Stromal cell of bone marrow (primary cell): ENCODE results near the gene ITGAV.
"Not testable (repeated sequence)": the region's sequence is repeated elsewhere in the genome, so short reads cannot be mapped to it uniquely, and the experiment has no call there.

Experiments
- DNase-seq: peaks from one replicate; pipeline ENCODE4 v3.0.0-alpha.2; 2012; ENCODE audit warnings: low read depth

Gene ITGAV

GRCh38 chr2:186589612-186590349 is at the start of gene ITGAV:
Gene ITGAV (plus strand): TSS chr2:186590056. CDS start chr2:186590339, 283 bp downstream.
- DNase-seq = peak; percentile 83

- DNase-seq = no peak
These were observed 48.9 kb upstream of the ITGAV start for GRCh38 chr2:186540941-186541340.

- no peak for DNase-seq
These were observed 47.9 kb upstream of the ITGAV start for GRCh38 chr2:186542002-186542401.

GRCh38 chr2:186543561-186544131 is 46.2 kb upstream of the ITGAV start:
- no peak for DNase-seq

GRCh38 chr2:186544255-186544675 is 45.6 kb upstream of the ITGAV start:
- no peak for DNase-seq

- DNase-seq = no peak
These were observed 43.0 kb upstream of the ITGAV start for GRCh38 chr2:186546846-186547245.

GRCh38 chr2:186551323-186552050 is 38.4 kb upstream of the ITGAV start:
- no peak for DNase-seq

- DNase-seq = no peak
These were observed 35.4 kb upstream of the ITGAV start for GRCh38 chr2:186554429-186554828.

- DNase-seq = no peak
These were observed 34.8 kb upstream of the ITGAV start for GRCh38 chr2:186554850-186555671.

- DNase-seq = no peak
These were observed 31.2 kb upstream of the ITGAV start for GRCh38 chr2:186558512-186559276.

GRCh38 chr2:186559370-186559769 is 30.5 kb upstream of the ITGAV start:
- no peak for DNase-seq

GRCh38 chr2:186559848-186560247 is 30.0 kb upstream of the ITGAV start:
- DNase-seq = no peak

- no peak for DNase-seq
These were observed 29.6 kb upstream of the ITGAV start for GRCh38 chr2:186560254-186560653.

GRCh38 chr2:186561467-186562208 is 28.2 kb upstream of the ITGAV start:
- no peak for DNase-seq

- DNase-seq = no peak
These were observed 27.7 kb upstream of the ITGAV start for GRCh38 chr2:186562209-186562578.

- DNase-seq = not testable (repeated sequence)
These were observed 21.3 kb upstream of the ITGAV start for GRCh38 chr2:186568600-186568999.

GRCh38 chr2:186569127-186569526 is 20.7 kb upstream of the ITGAV start:
- DNase-seq = not testable (repeated sequence)

GRCh38 chr2:186569897-186570296 is 20.0 kb upstream of the ITGAV start:
- no peak for DNase-seq

GRCh38 chr2:186570604-186571003 is 19.3 kb upstream of the ITGAV start:
- no peak for DNase-seq

- no peak for DNase-seq
These were observed 17.2 kb upstream of the ITGAV start for GRCh38 chr2:186572705-186573104.

- DNase-seq = no peak
These were observed 16.3 kb upstream of the ITGAV start for GRCh38 chr2:186573531-186573930.
